ENCODE measurements around the gene ATP5MK. TPM values are rescaled to one million over a fixed set of nuclear protein-coding genes. Genes with fewer than 3 reads are reported as not detected.

The ATP5MK gene
- total RNA-seq, 1 experiment from 2014 or later: 429 TPM

- Mint-ChIP-seq H3K27me3 (ENCODE audit: insufficient read depth, unreplicated experiment) (no peaks in the 10 kb centered on the region), H3K4me3 (ENCODE audit: unreplicated experiment) (no peak overlapping the region), H3K4me1 (ENCODE audit: insufficient read depth, unreplicated experiment) (peaks cover 3% of the 10 kb centered on the region), H3K36me3 (ENCODE audit: insufficient read depth, unreplicated experiment) (peaks cover 93% of the 10 kb centered on the region), H3K27ac (ENCODE audit: low read depth, unreplicated experiment) (no peak overlapping the region), H3K9me3 (ENCODE audit: unreplicated experiment) (no peaks in the 10 kb centered on the region)
- CTCF ChIA-PET: interaction anchor here (0.6 to 0.9 kb wide), 2 partner anchors 27 to 326 kb away, joined by 3 read pairs; no protein-coding TSS in a partner anchor
- intact Hi-C loops (cut with micrococcal nuclease): no loop called here
- POLR2A ChIA-PET: no interaction called here
- no peak for DNase-seq (ENCODE audit: unreplicated experiment)
- BruUV-seq (replicated peaks): no TSS peak
- TF ChIP-seq CTCF (IDR thresholded peaks at IDR 0.05; ENCODE audit: unreplicated experiment): no peak
Measured at GRCh38 chr10:103443475-103444185, 47.4 kb upstream of the ATP5MK start.

- ChIA-PET POLR2A (interaction anchor here (0.6 to 1.0 kb wide), 2 partner anchors 8 to 36 kb away, joined by 3 read pairs; no protein-coding TSS in a partner anchor), CTCF (interaction anchor here (0.5 to 2.1 kb wide), 2 partner anchors 44 to 271 kb away, joined by 3 to 7 read pairs; no protein-coding TSS in a partner anchor)
- H3K27ac Mint-ChIP-seq (ENCODE audit: low read depth, unreplicated experiment): no peak overlapping the region
- intact Hi-C loops (cut with micrococcal nuclease): no loop called here
- no TSS peak for BruUV-seq (replicated peaks)
- no peaks in the 10 kb centered on the region for H3K9me3 Mint-ChIP-seq (ENCODE audit: unreplicated experiment)
- H3K4me1 Mint-ChIP-seq (ENCODE audit: insufficient read depth, unreplicated experiment): no peaks in the 10 kb centered on the region
- no peak for DNase-seq (ENCODE audit: unreplicated experiment)
- H3K27me3 Mint-ChIP-seq (ENCODE audit: insufficient read depth, unreplicated experiment): no peaks in the 10 kb centered on the region
- no peak for TF ChIP-seq CTCF (IDR thresholded peaks at IDR 0.05; ENCODE audit: unreplicated experiment)
- no peak overlapping the region for H3K4me3 Mint-ChIP-seq (ENCODE audit: unreplicated experiment)
- H3K36me3 Mint-ChIP-seq (ENCODE audit: insufficient read depth, unreplicated experiment): peaks cover 92% of the 10 kb centered on the region
Measured at GRCh38 chr10:103442031-103442461, 45.8 kb upstream of the ATP5MK start.

GRCh38 chr10:103441611-103442010 lies 45.3 kb upstream of the ATP5MK start:
- no TSS peak for BruUV-seq (replicated peaks)
- ChIA-PET CTCF (interaction anchor here (0.5 to 2.1 kb wide), 2 partner anchors 44 to 271 kb away, joined by 3 to 7 read pairs; no protein-coding TSS in a partner anchor), POLR2A (interaction anchor here (0.6 to 1.0 kb wide), 2 partner anchors 8 to 85 kb away, joined by 3 read pairs; no protein-coding TSS in a partner anchor)
- intact Hi-C loops (cut with micrococcal nuclease): no loop called here
- no peak overlapping the region for H3K27ac Mint-ChIP-seq (ENCODE audit: low read depth, unreplicated experiment)
- no peaks in the 10 kb centered on the region for H3K27me3 Mint-ChIP-seq (ENCODE audit: insufficient read depth, unreplicated experiment)
- no peaks in the 10 kb centered on the region for H3K9me3 Mint-ChIP-seq (ENCODE audit: unreplicated experiment)
- H3K36me3 Mint-ChIP-seq (ENCODE audit: insufficient read depth, unreplicated experiment): peaks cover 97% of the 10 kb centered on the region
- DNase-seq (ENCODE audit: unreplicated experiment): no peak
- no peak overlapping the region for H3K4me3 Mint-ChIP-seq (ENCODE audit: unreplicated experiment)
- TF ChIP-seq CTCF (IDR thresholded peaks at IDR 0.05; ENCODE audit: unreplicated experiment): no peak
- H3K4me1 Mint-ChIP-seq (ENCODE audit: insufficient read depth, unreplicated experiment): no peaks in the 10 kb centered on the region

- Mint-ChIP-seq H3K9me3 (ENCODE audit: unreplicated experiment) (no peaks in the 10 kb centered on the region), H3K27ac (ENCODE audit: low read depth, unreplicated experiment) (no peak overlapping the region), H3K4me1 (ENCODE audit: insufficient read depth, unreplicated experiment) (no peaks in the 10 kb centered on the region), H3K27me3 (ENCODE audit: insufficient read depth, unreplicated experiment) (no peaks in the 10 kb centered on the region), H3K36me3 (ENCODE audit: insufficient read depth, unreplicated experiment) (peaks cover 98% of the 10 kb centered on the region), H3K4me3 (ENCODE audit: unreplicated experiment) (no peak overlapping the region)
- no peak for TF ChIP-seq CTCF (IDR thresholded peaks at IDR 0.05; ENCODE audit: unreplicated experiment)
- intact Hi-C loops (cut with micrococcal nuclease): no loop called here
- POLR2A ChIA-PET: interaction anchor here (0.6 kb wide), 1 partner anchor 84 kb away, joined by 3 read pairs; no protein-coding TSS in a partner anchor
- DNase-seq (ENCODE audit: unreplicated experiment): no peak
- CTCF ChIA-PET: interaction anchor here (0.7 to 2.1 kb wide), 3 partner anchors 10 to 45 kb away, joined by 3 to 7 read pairs (median 3); no protein-coding TSS in a partner anchor
- BruUV-seq (replicated peaks): no TSS peak
Measured at GRCh38 chr10:103441206-103441605, 44.9 kb upstream of the ATP5MK start.
